UCSD-AML1 (cell line): Measurements from ENCODE around the gene AIFM3.
"Not testable (repeated sequence)": the region's sequence is repeated elsewhere in the genome, so short reads cannot be mapped to it uniquely, and the experiment has no call there.

ENCODE experiments used
- DNase-seq: peaks from one replicate; lab custom pipeline; 2025; ENCODE audit not compliant: unreplicated experiment; lab: John Stamatoyannopoulos, UW

The AIFM3 gene

GRCh38 chr22:21000987-21001600 is 34.0 kb downstream of the AIFM3 start:
- no peak for DNase-seq

DNA sequence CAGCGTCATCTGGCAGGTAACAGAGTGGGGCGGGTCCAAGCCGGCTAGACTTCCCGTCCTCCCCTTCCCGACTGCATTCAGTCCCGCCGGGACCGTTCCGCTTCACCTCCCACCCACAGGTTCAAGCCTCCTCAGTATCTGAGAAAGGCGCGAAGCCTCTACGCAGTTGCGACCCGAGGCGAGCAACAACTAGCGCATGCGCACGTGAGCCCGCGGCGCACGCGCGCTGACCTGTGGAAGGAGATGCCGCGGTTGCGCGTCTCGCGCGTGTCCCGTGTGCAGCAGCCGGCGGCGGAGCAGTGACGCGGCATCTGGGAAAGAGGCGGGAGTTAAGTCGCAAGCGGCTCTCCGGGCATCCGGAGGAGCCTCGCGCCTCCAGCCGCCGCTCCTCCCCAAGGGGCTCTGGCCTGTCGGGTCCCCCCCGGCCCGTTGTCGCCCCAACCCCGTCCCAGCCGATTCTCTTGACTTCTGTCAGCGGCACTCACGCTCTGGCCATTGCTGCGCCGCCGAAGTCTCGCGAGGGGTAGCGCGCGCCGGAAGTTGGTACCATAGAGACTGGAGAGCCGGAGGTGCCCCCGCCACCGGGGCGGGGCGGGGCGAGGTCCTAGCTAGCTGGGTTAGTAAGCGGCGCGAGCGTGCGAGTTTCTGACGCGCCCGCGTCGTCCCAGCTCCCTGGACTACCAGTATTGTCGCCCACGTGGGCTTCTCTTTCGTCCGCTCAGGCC is 34.7 kb downstream of the AIFM3 start, which contains the start of gene THAP7:
Gene THAP7, minus strand, starts transcription at position 518 of the 725 bp plus-strand sequence. Its CDS starts 207 bp downstream, at position 311.
- peak; percentile 97 for DNase-seq

GRCh38 chr22:21003782-21004181 is 36.7 kb downstream of the AIFM3 start:
- no peak for DNase-seq

GRCh38 chr22:21009208-21009607 is 42.2 kb downstream of the AIFM3 start:
- DNase-seq = not testable (repeated sequence)

GRCh38 chr22:21009638-21010425 is 42.8 kb downstream of the AIFM3 start:
- peak; percentile 34 for DNase-seq

DNA sequence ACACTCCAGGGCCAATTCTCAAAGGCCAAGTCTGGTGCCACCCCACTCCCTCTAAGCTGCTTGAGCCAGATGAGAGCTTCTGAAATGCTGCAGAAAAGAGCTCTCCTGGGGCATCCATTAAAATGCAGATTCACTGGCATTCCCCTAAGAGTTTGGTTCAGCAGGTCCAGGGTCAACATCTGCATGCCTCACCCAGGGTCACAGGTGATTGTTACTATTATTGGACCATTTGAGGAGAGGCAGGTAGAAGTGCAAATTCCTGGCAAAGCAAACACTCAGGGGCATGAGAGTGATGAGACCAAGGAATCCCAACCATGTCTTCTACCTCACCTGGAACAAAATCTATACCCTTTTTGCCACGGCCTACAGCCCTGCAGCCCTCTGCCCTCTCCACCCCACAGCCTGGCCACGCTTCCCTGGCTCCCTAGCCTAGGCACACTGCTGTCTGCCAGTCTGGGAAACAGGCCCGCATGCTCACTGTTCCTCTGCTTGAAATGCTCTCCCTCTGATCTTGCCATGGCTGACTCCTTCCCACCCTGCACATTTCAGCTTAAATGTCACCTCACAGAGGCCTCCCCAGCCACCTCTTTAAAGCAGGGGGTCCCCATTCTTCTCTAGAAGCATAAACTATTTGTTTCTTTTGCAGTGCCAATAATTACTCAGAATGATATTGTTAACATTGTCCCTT is 43.5 kb downstream of the AIFM3 start:
- no peak for DNase-seq

DNA sequence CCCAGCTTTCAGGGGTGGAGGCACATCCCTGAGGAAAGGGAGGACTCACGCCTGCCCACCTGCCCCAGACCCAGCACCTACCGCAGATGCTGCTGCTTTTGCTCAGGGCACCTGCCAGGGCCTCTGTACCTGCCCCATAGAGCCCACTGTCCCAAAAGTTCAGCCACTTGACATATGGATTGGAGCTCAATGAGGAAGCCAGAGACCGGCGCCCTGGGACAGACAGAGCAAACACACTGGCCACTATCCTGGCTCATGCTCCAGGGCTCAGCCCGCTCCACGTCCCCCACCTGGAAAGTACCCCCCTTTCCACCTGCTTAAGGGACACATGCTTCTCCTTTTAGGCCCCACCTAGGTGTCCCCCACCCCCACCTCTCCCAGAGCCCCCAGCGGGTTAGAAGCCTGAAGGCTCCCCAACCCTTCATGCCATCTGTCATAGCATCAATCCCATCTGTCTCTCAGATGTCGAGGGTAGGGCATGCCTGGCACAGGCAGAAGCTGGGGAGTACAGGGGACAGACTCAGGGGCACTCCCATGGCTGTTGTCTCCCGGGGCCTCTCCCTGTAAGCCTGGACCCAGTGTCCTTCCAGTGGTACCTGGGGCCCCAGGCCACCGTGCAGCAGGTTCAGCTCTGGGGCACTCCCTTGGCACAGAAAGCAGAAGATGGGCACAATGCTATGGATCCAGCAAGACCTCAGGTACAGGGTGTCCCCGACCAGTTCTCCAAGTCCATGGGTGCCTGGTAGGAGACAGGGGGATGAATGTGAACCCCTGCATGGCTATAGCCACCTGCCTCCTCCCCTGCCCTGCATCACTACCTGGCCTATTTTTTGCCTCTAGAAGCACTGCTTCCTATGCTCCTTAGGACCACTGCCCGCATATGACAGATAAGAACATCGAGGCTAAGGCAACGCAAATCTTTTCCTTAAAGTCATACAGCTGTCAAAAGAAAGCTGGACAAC is 45.7 kb downstream of the AIFM3 start:
- no peak for DNase-seq

DNA sequence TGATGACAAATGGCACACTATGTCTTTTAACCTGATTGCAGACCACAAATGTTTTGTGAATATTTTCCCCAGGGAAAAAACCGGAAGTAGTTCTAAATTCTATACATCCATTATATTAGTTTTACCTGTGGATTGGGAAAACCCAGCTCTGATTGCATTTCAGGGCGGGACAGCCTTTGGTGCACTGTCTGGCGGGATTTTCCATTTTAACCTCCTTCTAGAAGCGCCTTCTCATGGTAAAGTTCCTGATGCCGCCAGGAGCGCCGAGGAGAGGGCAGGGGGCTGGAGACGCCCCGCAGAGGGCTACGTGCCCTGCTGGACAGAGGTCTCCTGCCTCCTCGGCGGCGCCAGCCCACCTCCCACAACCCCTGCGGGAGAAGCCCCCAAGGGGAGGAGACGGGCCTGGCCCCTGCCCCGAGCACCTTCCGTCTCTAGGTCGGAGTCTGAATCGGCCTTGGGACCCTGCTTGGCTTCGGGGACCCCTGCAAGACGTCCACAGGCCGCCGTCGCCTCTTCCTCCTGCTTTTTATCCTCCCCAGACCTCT is 46.7 kb downstream of the AIFM3 start:
- DNase-seq = no peak

DNA sequence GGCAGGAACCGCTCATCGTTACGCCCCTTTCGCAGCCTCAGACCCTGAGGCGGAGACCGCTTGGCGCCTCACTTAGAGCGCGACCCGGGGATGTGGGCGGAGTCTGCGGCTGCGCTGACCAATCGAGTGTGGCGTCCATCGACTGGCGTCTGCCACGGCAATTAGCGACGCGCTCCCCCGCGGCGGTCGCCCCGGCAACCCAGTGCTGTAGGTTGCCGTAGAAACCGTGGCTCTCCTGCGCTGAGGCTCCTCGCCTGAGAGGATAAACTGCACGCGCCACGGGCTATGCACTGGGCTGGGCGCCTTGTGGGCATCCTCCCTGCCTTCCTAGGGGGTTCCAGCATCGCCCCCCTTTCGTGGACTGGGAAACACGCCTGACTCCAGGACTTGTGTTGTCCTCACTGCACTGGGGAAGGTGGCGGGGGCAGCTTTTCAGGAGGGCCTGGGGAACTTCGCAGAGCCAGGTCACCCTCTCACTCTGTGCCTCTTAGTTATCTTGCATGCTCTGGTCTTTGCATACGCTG is 47.2 kb downstream of the AIFM3 start:
- DNase-seq = peak; percentile 87

- peak; percentile 60 for DNase-seq
These were observed 47.8 kb downstream of the AIFM3 start, which contains the start of gene P2RX6 for GRCh38 chr22:21014726-21015465. P2RX6 (plus strand) TSS chr22:21015165; CDS start chr22:21015175, 10 bp downstream.

GRCh38 chr22:21015466-21016006 is 48.5 kb downstream of the AIFM3 start:
- no peak for DNase-seq

GRCh38 chr22:21016644-21017420 is 49.8 kb downstream of the AIFM3 start:
- no peak for DNase-seq

GRCh38 chr22:21018314-21018713 is 51.3 kb downstream of the AIFM3 start:
- DNase-seq = no peak

DNA sequence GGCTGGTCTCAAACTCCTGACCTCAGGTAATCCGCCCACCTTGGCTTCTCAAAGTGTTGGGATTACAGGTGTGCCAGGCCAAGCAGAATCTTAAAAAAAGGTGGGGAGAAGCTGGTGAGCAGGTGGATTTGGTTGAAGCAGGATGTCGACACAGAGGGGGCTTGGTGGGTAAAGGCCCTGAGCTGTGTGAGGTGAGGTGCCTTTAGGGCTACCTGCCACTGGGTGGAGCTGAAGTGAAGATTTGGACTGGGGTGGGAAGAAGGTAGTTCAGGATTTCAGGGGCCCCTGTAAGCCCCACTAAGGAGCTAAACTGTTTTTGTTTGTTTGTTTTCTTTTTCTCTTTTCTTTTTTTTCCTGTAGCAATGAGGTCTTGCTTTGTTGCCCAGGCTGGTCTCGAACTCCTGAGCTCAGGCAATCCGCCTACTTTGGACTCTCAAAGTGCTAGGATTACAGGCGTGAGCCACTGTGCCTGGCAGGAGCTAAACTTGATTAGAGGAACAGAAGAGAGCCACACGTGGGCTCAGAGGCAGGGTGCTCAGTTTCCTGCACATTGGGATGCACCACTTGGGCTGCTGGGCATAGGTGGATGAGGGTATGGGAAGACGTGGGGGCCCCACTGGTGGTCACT is 53.9 kb downstream of the AIFM3 start:
- DNase-seq = no peak

- no peak for DNase-seq
These were observed 55.5 kb downstream of the AIFM3 start for GRCh38 chr22:21022507-21022906.

- DNase-seq = no peak
These were observed 56.0 kb downstream of the AIFM3 start for GRCh38 chr22:21022955-21023614.

DNA sequence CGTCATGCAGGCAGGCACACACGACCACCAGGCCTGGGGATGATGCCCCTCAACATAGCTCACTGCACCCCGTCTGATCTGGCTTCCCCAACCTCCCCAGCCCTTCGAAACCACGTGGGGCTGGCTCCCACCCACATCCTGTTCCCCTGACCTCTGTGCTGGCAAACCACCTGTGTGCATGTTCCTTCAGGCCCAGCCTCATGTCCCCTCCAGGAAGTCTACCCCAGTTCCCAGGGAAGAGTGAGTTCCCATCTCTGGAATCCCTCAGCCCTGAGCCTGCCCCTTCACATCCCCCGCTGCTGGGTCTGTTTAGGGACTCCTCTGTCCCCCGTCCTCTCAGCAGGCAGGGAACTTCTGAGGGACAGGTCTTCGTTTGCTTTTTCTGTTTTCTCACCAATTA is 58.2 kb downstream of the AIFM3 start:
- no peak for DNase-seq
